ENCODE data around the gene C1orf21.
A peak's percentile ranks its signal among the peaks of the same experiment; 100 is the strongest.

- TF ChIP-seq, protein P1, sequence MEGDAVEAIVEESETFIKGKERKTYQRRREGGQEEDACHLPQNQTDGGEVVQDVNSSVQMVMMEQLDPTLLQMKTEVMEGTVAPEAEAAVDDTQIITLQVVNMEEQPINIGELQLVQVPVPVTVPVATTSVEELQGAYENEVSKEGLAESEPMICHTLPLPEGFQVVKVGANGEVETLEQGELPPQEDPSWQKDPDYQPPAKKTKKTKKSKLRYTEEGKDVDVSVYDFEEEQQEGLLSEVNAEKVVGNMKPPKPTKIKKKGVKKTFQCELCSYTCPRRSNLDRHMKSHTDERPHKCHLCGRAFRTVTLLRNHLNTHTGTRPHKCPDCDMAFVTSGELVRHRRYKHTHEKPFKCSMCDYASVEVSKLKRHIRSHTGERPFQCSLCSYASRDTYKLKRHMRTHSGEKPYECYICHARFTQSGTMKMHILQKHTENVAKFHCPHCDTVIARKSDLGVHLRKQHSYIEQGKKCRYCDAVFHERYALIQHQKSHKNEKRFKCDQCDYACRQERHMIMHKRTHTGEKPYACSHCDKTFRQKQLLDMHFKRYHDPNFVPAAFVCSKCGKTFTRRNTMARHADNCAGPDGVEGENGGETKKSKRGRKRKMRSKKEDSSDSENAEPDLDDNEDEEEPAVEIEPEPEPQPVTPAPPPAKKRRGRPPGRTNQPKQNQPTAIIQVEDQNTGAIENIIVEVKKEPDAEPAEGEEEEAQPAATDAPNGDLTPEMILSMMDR (conservative IDR thresholded peaks at IDR 0.05; ENCODE audit: low read depth, low read length): peak; percentile 66
- TF ChIP-seq, protein P2, sequence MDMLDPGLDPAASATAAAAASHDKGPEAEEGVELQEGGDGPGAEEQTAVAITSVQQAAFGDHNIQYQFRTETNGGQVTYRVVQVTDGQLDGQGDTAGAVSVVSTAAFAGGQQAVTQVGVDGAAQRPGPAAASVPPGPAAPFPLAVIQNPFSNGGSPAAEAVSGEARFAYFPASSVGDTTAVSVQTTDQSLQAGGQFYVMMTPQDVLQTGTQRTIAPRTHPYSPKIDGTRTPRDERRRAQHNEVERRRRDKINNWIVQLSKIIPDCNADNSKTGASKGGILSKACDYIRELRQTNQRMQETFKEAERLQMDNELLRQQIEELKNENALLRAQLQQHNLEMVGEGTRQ (IDR thresholded peaks at IDR 0.05; ENCODE audit: low read depth, low read length): no peak
- TF ChIP-seq SMC3 (IDR thresholded peaks at IDR 0.05; ENCODE audit: low read depth, low read length) (peak; percentile 47), RFX5 (IDR thresholded peaks at IDR 0.05; ENCODE audit: low read depth, low read length) (no peak), POLR2A (IDR thresholded peaks at IDR 0.05; ENCODE audit: low read depth, low read length) (no peak), RCOR1 (IDR thresholded peaks at IDR 0.05; ENCODE audit: insufficient replicate concordance, low read length) (no peak), BHLHE40 (IDR thresholded peaks at IDR 0.05; ENCODE audit: low read depth, low read length) (no peak), CHD1 (IDR thresholded peaks at IDR 0.05; ENCODE audit: low read depth, low read length) (no peak), MAZ (IDR thresholded peaks at IDR 0.05; ENCODE audit: borderline replicate concordance, low read depth, low read length) (no peak), RAD21 (IDR thresholded peaks at IDR 0.05; ENCODE audit: low read length) (peak; percentile 65), MAFK (IDR thresholded peaks at IDR 0.05; ENCODE audit: low read depth, low read length) (no peak), NFE2L2 (IDR thresholded peaks at IDR 0.05; ENCODE audit: low read depth, low read length) (no peak)
Observed at GRCh38 chr1:184563308-184563707, 176.5 kb downstream of the C1orf21 start.
